ENCODE measurements around the gene C4B.
"Not testable (repeated sequence)": the region's sequence is repeated elsewhere in the genome, so short reads cannot be mapped to it uniquely, and the experiment has no call there.

C4B gene

GRCh38 chr6:32037136-32037535 is 22.5 kb downstream of the C4B start:
- not testable (repeated sequence) for H3K27ac Mint-ChIP-seq, H3K36me3 Mint-ChIP-seq, H3K4me3 Mint-ChIP-seq

GRCh38 chr6:32037598-32038524 is 23.3 kb downstream of the C4B start, which contains the start of gene CYP21A2:
TSS of gene CYP21A2 (plus strand) at chr6:32038415. CDS start at chr6:32038423, 8 bp downstream.
- H3K9me3 Mint-ChIP-seq, DNase-seq, H3K36me3 Mint-ChIP-seq, H3K27me3 Mint-ChIP-seq, H3K4me3 Mint-ChIP-seq: not testable (repeated sequence)
- H3K4me1 Mint-ChIP-seq: peaks cover 5 to 11% of the 10 kb centered on the region in 2 donors
- ATAC-seq (replicated peaks): peak; percentile 91 to 92
- H3K27ac Mint-ChIP-seq: peak within 1 kb of the TSS; percentile 14

More at GRCh38 chr6:32037136-32037535, 22.5 kb downstream of the C4B start:
- H3K4me1 Mint-ChIP-seq: peaks cover 5 to 11% of the 10 kb centered on the region in 2 donors
- DNase-seq; ATAC-seq (replicated peaks); H3K27me3 Mint-ChIP-seq; H3K9me3 Mint-ChIP-seq: not testable (repeated sequence)

DNA sequence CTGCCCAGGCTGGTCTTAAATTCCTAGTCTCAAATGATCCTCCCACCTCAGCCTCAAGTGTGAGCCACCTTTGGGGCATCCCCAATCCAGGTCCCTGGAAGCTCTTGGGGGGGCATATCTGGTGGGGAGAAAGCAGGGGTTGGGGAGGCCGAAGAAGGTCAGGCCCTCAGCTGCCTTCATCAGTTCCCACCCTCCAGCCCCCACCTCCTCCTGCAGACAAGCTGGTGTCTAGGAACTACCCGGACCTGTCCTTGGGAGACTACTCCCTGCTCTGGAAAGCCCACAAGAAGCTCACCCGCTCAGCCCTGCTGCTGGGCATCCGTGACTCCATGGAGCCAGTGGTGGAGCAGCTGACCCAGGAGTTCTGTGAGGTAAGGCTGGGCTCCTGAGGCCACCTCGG is 24.3 kb downstream of the C4B start:
- H3K9me3 Mint-ChIP-seq; DNase-seq; H3K27me3 Mint-ChIP-seq; H3K27ac Mint-ChIP-seq; H3K4me3 Mint-ChIP-seq; H3K36me3 Mint-ChIP-seq; ATAC-seq (replicated peaks): not testable (repeated sequence)
- peaks cover 5 to 11% of the 10 kb centered on the region in 2 donors for H3K4me1 Mint-ChIP-seq

GRCh38 chr6:32039321-32040274 is 25.0 kb downstream of the C4B start:
- H3K27ac Mint-ChIP-seq; H3K27me3 Mint-ChIP-seq; DNase-seq; H3K9me3 Mint-ChIP-seq; H3K36me3 Mint-ChIP-seq; H3K4me3 Mint-ChIP-seq; ATAC-seq (replicated peaks): not testable (repeated sequence)
- H3K4me1 Mint-ChIP-seq: peaks cover 5 to 11% of the 10 kb centered on the region in 2 donors

- peaks cover 5 to 11% of the 10 kb centered on the region in 2 donors for H3K4me1 Mint-ChIP-seq
Observed at GRCh38 chr6:32040299-32041049, 25.9 kb downstream of the C4B start.

GRCh38 chr6:32041050-32041321 is 26.4 kb downstream of the C4B start:
- H3K36me3 Mint-ChIP-seq; H3K27ac Mint-ChIP-seq; ATAC-seq (replicated peaks); DNase-seq; H3K9me3 Mint-ChIP-seq; H3K4me3 Mint-ChIP-seq; H3K27me3 Mint-ChIP-seq: not testable (repeated sequence)
- H3K4me1 Mint-ChIP-seq: peaks cover 5 to 11% of the 10 kb centered on the region in 2 donors

More at GRCh38 chr6:32040299-32041049, 25.9 kb downstream of the C4B start:
- ATAC-seq (replicated peaks); H3K27me3 Mint-ChIP-seq; H3K4me3 Mint-ChIP-seq; H3K36me3 Mint-ChIP-seq; H3K9me3 Mint-ChIP-seq; H3K27ac Mint-ChIP-seq; DNase-seq: not testable (repeated sequence)

DNA sequence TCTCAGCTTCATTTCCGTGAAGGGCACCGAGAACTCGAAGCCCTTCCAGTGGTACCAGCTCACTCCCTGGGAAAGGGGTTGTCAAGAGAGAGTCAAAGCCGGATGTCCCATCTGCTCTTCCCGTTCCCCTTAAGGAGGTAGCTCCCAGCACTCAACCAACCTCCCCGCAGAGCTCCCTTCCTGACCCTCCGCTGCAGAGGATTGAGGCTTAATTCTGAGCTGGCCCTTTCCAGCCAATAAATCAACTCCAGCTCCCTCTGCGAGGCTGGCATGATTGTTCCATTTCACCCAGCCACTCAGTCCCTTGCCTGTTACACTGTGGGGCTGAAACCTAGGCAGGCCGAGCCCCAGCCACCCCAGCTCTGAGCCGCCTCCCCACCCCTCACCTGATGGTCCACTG is 26.8 kb downstream of the C4B start:
- not testable (repeated sequence) for H3K27me3 Mint-ChIP-seq; DNase-seq; H3K36me3 Mint-ChIP-seq; H3K4me3 Mint-ChIP-seq; H3K9me3 Mint-ChIP-seq; ATAC-seq (replicated peaks)
- Mint-ChIP-seq H3K4me1 (peaks cover 5 to 11% of the 10 kb centered on the region in 2 donors), H3K27ac (peak overlapping the region; percentile 22)

DNA sequence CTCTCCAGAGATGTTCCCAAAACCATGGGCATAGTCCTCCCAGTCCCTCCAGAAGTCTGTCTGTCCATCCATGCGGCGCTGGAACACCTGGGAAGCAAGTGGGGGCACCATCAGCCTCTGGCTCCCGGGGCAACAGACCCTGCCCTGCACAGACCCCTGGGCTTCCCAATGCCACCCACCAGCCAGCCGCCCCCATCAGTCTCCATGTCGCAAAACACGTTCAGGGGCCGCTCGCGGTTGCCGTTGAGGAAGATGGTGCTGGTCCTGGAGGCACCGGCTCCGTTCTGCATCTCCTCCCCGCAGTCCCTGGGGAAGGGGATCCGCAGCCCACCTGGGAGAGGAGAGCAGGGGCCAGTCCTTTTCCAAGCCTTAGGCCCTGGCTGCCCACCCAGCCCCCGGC is 27.7 kb downstream of the C4B start:
- ATAC-seq (replicated peaks); H3K9me3 Mint-ChIP-seq; H3K36me3 Mint-ChIP-seq; DNase-seq; H3K4me1 Mint-ChIP-seq; H3K27ac Mint-ChIP-seq; H3K4me3 Mint-ChIP-seq; H3K27me3 Mint-ChIP-seq: not testable (repeated sequence)

- not testable (repeated sequence) for ATAC-seq (replicated peaks); H3K4me3 Mint-ChIP-seq; H3K9me3 Mint-ChIP-seq; H3K4me1 Mint-ChIP-seq; H3K27ac Mint-ChIP-seq; DNase-seq; H3K36me3 Mint-ChIP-seq
- H3K27me3 Mint-ChIP-seq: peaks cover 5 to 11% of the 10 kb centered on the region in 2 donors
Observed at GRCh38 chr6:32043589-32044380, 29.2 kb downstream of the C4B start.

DNA sequence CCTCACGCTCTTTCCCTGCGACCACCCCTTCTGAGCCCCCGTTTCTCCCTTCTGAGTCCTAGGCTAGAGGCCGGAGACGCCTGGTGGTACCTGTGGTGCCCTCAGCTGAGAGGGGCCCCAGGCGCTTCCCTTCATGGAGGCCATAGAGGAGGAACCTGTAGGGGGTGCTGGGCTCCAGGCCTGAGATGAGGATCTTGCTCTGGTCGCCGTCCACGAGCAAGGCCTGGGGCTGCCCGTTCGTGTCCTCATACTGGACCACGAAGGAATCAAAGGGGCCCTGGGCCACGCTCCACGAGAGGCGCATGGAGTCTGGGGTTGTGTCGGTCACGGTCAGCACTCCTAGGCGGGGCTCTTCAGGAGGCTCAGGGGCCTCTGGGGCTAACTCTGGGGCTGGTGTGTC is 30.3 kb downstream of the C4B start:
- DNase-seq; H3K27ac Mint-ChIP-seq; H3K36me3 Mint-ChIP-seq; H3K4me1 Mint-ChIP-seq; ATAC-seq (replicated peaks); H3K4me3 Mint-ChIP-seq; H3K9me3 Mint-ChIP-seq: not testable (repeated sequence)
- H3K27me3 Mint-ChIP-seq: peaks cover 7 to 11% of the 10 kb centered on the region in 2 donors

DNA sequence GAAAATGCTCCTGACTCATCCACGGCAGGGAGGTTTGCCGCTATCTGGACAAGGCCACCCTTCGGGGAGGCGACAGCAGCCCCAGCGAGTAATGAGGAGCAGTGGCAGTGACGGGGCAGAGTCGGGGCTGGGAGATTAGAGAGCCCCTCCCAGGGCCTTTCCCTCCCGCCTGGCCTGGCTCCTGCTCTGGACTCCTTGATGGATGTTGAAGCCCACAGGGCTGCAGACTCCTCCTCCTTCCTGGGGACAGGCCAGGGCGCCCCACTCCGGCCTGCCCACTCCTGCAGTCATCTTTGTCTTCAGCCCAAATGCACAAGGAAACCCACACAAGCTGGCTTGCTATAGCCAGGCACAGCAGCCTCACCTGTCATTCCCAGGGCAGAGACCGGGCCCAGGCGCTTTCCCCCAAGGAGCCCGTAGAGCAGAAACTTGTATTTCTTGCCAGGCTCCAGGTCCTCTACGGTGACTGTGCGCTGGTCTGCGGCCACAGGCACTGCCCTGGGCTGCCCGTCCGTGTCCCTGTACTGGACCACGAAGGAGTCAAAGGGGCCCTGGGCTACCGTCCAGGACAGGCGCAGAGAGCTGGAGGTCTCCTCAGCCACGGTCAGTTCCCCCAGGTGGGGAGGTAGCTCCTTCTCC is 31.3 kb downstream of the C4B start:
- Mint-ChIP-seq H3K4me3 (no peak overlapping the region), H3K27me3 (peaks cover 14 to 16% of the 10 kb centered on the region in 2 donors), H3K4me1 (peaks cover 5 to 7% of the 10 kb centered on the region in 2 donors), H3K36me3 (no peaks in the 10 kb centered on the region), H3K9me3 (no peaks in the 10 kb centered on the region), H3K27ac (no peak overlapping the region)
- ATAC-seq (replicated peaks) (no peak), DNase-seq (no peak)

GRCh38 chr6:32046450-32047083 is 32.0 kb downstream of the C4B start:
- peaks cover 16% of the 10 kb centered on the region in 2 donors for H3K27me3 Mint-ChIP-seq
- H3K9me3 Mint-ChIP-seq: no peaks in the 10 kb centered on the region
- no peak for DNase-seq
- peaks cover 5 to 7% of the 10 kb centered on the region in 2 donors for H3K4me1 Mint-ChIP-seq
- no peaks in the 10 kb centered on the region for H3K36me3 Mint-ChIP-seq
- ATAC-seq (replicated peaks): no peak
- no peak overlapping the region for H3K27ac Mint-ChIP-seq
- no peak overlapping the region for H3K4me3 Mint-ChIP-seq
